Measurements from ENCODE around the gene ADCK1. TPM values are rescaled to one million over a fixed set of nuclear protein-coding genes. Genes with fewer than 3 reads are reported as not detected.
"Not testable (repeated sequence)": the region's sequence is repeated elsewhere in the genome, so short reads cannot be mapped to it uniquely, and the experiment has no call there.

The ADCK1 gene
- total and polyA plus RNA-seq, 2 of the 13 experiments (the other 11 are each of a cell fraction or from before 2014, with no cell fraction given): 3.9 to 6.3 TPM

DNA sequence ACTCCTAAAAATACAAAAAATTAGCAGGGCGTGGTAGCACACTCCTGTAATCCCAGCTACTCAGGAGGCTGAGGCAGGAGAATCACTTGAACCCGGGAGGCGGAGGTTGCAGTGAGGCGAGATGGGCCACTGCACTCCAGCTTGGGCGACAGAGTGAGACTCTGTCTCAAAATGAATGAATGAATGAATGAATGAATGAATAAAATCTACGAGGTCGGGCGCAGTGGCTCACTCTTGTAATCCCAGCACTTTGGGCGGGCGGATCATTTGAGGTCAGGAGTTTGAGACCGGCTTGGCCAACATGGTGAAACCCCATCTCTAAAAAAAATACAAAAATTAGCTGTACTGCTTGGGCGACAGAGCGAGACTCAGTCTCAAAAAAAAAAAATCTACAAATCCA, 453 bp upstream of the ADCK1 start:
- CTCF ChIA-PET (ENCODE audit: low intra/inter-chr PET ratio, low total read pairs); BruUV-seq (replicated peaks); intact Hi-C loops (cut with micrococcal nuclease; ENCODE audit: unreplicated experiment); H2AFZ ChIP-seq (ENCODE audit: low read length); ATAC-seq; H3K27ac ChIP-seq (ENCODE audit: extremely low read length, insufficient read depth, low read length); H3K27me3 ChIP-seq (ENCODE audit: control insufficient read depth in 1 of 2, insufficient read depth in 2 of 2, low read length in 2 of 2); H3K79me2 ChIP-seq (ENCODE audit: insufficient read depth, low read length); H4K20me1 ChIP-seq (ENCODE audit: insufficient read depth, low read length); in situ Hi-C loops (cut with HindIII; ENCODE audit: extremely low pct_ligation_motif_present, low pct_unique_long_range_greater_than_20kb); FAIRE-seq; H3K9me3 ChIP-seq (ENCODE audit: low read length); DNase-seq (ENCODE audit: low spot score); H3K36me3 ChIP-seq (replicated peaks in 1 of 2; ENCODE audit: control insufficient read depth in 1 of 2, insufficient read depth in 2 of 2, low read length in 2 of 2): not testable (repeated sequence)
- 81% methylated on average over 13 of the region's 13 CpGs for WGBS (ENCODE audit: low lambda C conversion rate)
- H3K9ac ChIP-seq (ENCODE audit: insufficient read depth, low read depth, low read length): peak overlapping the region; percentile 85
- H3K4me3 ChIP-seq (replicated peaks in 1 of 3; ENCODE audit: insufficient read depth in 1 of 3, low read depth in 2 of 3, low read length in 3 of 3): peak overlapping the region; percentile 69 to 94 (median 84)
- TF ChIP-seq EED (CRISPR knock-in tag; IDR thresholded peaks at IDR 0.05): 0 out of 2 replicates have a peak, but pooled peaks have one; percentile 6
- TF ChIP-seq ZNF24 (IDR thresholded peaks at IDR 0.05): peak; percentile 62; the same call in 1 of the 2 replicates
- peak overlapping the region; percentile 98 for H3K4me2 ChIP-seq (ENCODE audit: low read depth, low read length)
- POLR2A ChIA-PET: interaction anchor here (0.9 to 2.0 kb wide), 6 partner anchors 9 to 90 kb away, joined by 3 to 7 read pairs (median 4); partner anchors contain the start of gene SNW1
- H3K4me1 ChIP-seq (ENCODE audit: insufficient read depth, low read length): peaks cover 46% of the 10 kb centered on the region

DNA sequence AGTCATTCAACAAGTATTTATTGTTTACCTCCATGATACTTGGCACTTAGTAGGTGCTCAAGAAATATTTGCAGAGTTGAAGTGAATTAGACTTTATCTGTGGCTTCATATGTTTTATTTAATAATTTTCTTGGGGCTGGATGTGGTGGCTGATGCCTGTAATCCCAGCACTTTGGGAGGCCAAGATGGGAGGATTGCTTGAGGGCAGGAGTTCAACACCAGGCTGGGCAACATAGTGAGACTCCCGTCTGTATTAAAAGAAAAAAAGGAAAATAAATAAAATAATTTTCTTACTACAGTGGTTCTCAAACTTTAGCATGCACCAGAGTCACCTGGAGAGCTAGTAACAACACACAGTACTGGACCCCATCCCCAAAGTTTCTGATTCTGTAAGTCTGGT, 905 bp downstream of the ADCK1 start:
- FAIRE-seq (no peak), ATAC-seq (no peak), DNase-seq (ENCODE audit: low spot score) (no peak)
- Histone ChIP-seq H3K4me2 (ENCODE audit: low read depth, low read length) (peak overlapping the region; percentile 98), H3K9ac (ENCODE audit: insufficient read depth, low read depth, low read length) (peak overlapping the region; percentile 85), H3K9me3 (ENCODE audit: low read length) (no peaks in the 10 kb centered on the region), H3K27me3 (ENCODE audit: control insufficient read depth in 1 of 2, insufficient read depth in 2 of 2, low read length in 2 of 2) (no peaks in the 10 kb centered on the region), H3K4me3 (replicated peaks in 1 of 3; ENCODE audit: insufficient read depth in 1 of 3, low read depth in 2 of 3, low read length in 3 of 3) (peak overlapping the region; percentile 69 to 94 (median 84)), H3K79me2 (ENCODE audit: insufficient read depth, low read length) (no peaks in the 10 kb centered on the region), H3K36me3 (replicated peaks in 1 of 2; ENCODE audit: control insufficient read depth in 1 of 2, insufficient read depth in 2 of 2, low read length in 2 of 2) (no peaks in the 10 kb centered on the region), H4K20me1 (ENCODE audit: insufficient read depth, low read length) (no peaks in the 10 kb centered on the region), H3K27ac (ENCODE audit: extremely low read length, insufficient read depth, low read length) (peak overlapping the region; percentile 83), H2AFZ (ENCODE audit: low read length) (no peak overlapping the region), H3K4me1 (ENCODE audit: insufficient read depth, low read length) (peaks cover 40% of the 10 kb centered on the region)
- intact Hi-C loops (cut with micrococcal nuclease; ENCODE audit: unreplicated experiment) (loop anchor here (1.0 kb wide), 1 partner anchor 40 kb away; the partner anchor contains the start of gene SNW1), in situ Hi-C loops (cut with HindIII; ENCODE audit: extremely low pct_ligation_motif_present, low pct_unique_long_range_greater_than_20kb) (no loop called here)
- CTCF ChIA-PET (ENCODE audit: low intra/inter-chr PET ratio, low total read pairs): no interaction called here
- BruUV-seq (replicated peaks): no TSS peak
- POLR2A ChIA-PET: interaction anchor here (1.5 to 2.0 kb wide), 2 partner anchors 10 to 39 kb away, joined by 7 read pairs; partner anchors contain the start of gene SNW1
- WGBS (ENCODE audit: low lambda C conversion rate): 68% methylated on average over 1 of the region's 1 CpG
- TF ChIP-seq, protein P1, sequence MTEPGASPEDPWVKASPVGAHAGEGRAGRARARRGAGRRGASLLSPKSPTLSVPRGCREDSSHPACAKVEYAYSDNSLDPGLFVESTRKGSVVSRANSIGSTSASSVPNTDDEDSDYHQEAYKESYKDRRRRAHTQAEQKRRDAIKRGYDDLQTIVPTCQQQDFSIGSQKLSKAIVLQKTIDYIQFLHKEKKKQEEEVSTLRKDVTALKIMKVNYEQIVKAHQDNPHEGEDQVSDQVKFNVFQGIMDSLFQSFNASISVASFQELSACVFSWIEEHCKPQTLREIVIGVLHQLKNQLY (CRISPR knock-in tag; IDR thresholded peaks at IDR 0.05): no peak
- 0 out of 2 replicates have a peak, but pooled peaks have one; percentile 3 for TF ChIP-seq ZNF264 (CRISPR knock-in tag; IDR thresholded peaks at IDR 0.05)
- TF ChIP-seq, protein P2, sequence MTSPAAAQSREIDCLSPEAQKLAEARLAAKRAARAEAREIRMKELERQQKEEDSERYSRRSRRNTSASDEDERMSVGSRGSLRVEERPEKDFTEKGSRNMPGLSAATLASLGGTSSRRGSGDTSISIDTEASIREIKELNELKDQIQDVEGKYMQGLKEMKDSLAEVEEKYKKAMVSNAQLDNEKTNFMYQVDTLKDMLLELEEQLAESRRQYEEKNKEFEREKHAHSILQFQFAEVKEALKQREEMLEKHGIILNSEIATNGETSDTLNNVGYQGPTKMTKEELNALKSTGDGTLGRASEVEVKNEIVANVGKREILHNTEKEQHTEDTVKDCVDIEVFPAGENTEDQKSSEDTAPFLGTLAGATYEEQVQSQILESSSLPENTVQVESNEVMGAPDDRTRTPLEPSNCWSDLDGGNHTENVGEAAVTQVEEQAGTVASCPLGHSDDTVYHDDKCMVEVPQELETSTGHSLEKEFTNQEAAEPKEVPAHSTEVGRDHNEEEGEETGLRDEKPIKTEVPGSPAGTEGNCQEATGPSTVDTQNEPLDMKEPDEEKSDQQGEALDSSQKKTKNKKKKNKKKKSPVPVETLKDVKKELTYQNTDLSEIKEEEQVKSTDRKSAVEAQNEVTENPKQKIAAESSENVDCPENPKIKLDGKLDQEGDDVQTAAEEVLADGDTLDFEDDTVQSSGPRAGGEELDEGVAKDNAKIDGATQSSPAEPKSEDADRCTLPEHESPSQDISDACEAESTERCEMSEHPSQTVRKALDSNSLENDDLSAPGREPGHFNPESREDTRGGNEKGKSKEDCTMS (CRISPR knock-in tag; conservative IDR thresholded peaks at IDR 0.05): no peak
- TF ChIP-seq CENPT (CRISPR knock-in tag; IDR thresholded peaks at IDR 0.05; ENCODE audit: low read depth): no peak
- no peak for TF ChIP-seq RFX1 (IDR thresholded peaks at IDR 0.05)
- TF ChIP-seq DR1 (CRISPR knock-in tag; IDR thresholded peaks at IDR 0.05): no peak
- TF ChIP-seq, protein P3, sequence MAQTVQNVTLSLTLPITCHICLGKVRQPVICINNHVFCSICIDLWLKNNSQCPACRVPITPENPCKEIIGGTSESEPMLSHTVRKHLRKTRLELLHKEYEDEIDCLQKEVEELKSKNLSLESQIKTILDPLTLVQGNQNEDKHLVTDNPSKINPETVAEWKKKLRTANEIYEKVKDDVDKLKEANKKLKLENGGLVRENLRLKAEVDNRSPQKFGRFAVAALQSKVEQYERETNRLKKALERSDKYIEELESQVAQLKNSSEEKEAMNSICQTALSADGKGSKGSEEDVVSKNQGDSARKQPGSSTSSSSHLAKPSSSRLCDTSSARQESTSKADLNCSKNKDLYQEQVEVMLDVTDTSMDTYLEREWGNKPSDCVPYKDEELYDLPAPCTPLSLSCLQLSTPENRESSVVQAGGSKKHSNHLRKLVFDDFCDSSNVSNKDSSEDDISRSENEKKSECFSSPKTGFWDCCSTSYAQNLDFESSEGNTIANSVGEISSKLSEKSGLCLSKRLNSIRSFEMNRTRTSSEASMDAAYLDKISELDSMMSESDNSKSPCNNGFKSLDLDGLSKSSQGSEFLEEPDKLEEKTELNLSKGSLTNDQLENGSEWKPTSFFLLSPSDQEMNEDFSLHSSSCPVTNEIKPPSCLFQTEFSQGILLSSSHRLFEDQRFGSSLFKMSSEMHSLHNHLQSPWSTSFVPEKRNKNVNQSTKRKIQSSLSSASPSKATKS (CRISPR knock-in tag; IDR thresholded peaks at IDR 0.05): no peak
- no peak for TF ChIP-seq CHD4 (IDR thresholded peaks at IDR 0.05; ENCODE audit: borderline replicate concordance, low read length)
- TF ChIP-seq ZKSCAN1 (IDR thresholded peaks at IDR 0.05; ENCODE audit: low read length): peak; percentile 46; the same call in 1 of the 2 replicates

Measured in HepG2 (cell line).